Esophagus squamous epithelium (tissue), 4 donors: ENCODE measurements around the gene GDI2.

ENCODE experiments used
- CTCF ChIP-seq, 6 experiments: fragments of 450-650 bp in 4 of 6; fragments of 200-600 bp in 2 of 6; sonication (generic) in 2 of 6; IDR thresholded peaks; one replicate each; pipeline ENCODE4 v1.5.1; 2016 to 2019; ENCODE audit warnings: antibody characterized with exemption in 6 of 6, mild to moderate bottlenecking in 4 of 6, moderate library complexity in 4 of 6
- POLR2A ChIP-seq, 4 donors: fragments of 450-650 bp; IDR thresholded peaks; one replicate each; pipeline ENCODE4 v1.6.1; 2017; ENCODE audit warnings: antibody characterized with exemption in 4 of 4, mild to moderate bottlenecking in 4 of 4, moderate library complexity in 3 of 4

GRCh38 chr10:5764422-5765297, 48.6 kb downstream of the GDI2 start:
- TF ChIP-seq CTCF (IDR thresholded peaks at IDR 0.05) (no peak), POLR2A (IDR thresholded peaks at IDR 0.05) (no peak)
